ENCODE measurements around the gene CTTNBP2.
"Not testable (repeated sequence)": the region's sequence is repeated elsewhere in the genome, so short reads cannot be mapped to it uniquely, and the experiment has no call there.

The CTTNBP2 gene

DNA sequence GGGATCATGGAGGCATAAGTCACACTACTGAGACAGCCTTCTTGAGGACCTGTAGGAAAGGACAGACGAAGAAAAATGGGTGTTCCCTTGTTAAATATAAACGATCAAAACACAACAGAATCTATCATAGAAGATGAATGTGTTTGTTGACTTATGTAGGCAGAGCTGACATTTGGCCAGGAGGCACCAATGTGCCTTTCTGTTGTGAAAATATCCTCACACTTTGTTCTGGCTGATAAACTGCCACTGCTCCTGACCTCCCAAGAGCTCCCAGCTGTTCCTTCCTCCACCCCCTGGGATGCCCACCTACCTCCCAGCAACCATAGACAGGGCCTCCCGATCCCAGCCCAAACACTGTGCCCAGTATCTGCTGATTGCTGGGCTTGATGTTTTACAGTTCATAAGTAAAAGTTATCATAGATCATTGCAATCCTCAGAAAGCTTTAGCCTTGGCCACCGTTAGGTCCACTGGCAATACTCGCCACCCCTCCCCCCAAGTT, 116.6 kb downstream of the CTTNBP2 start:
- DNase-seq (ENCODE audit: low read depth in 2 of 3, low spot score in 1 of 3): no peak

DNA sequence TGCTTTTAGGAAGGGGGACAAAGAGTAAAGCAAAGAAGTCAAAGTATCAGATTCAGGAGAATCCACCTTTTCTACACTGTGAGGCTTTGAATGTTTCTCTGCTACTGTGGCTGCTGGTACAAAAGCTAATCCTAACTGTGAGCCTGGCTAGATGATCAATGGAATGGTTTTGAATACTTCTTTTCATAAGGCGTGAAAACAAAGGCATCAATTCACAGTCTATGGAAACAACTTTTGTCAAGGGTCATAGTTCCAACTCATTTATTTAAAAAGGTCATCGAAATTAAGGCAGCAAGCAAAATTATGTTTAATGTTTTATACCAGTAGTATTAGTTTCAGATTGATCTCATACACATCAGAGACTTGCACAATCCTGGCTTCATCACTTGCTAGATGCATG, 118.1 kb downstream of the CTTNBP2 start:
- no peak for DNase-seq (ENCODE audit: low read depth in 2 of 3, low spot score in 1 of 3)

DNA sequence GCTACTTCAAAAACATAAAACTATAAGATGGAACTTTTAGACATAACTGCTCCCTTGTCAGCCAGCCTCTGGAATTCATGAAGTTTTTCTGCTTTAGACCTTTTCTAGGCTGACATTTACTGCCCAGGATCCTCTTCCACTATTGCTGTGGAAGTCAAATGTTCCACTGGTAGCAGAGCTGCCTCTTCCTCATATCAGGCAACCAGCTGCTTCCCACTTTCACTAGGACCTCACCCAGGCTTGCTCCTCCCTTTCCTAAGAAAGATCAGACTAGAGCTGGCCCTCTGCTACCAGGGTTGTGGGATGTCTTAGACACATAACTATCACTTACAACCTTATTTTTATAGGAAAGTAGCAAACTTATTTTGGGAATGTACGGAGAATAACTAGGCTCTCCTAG, 121.5 kb downstream of the CTTNBP2 start:
- no peak for DNase-seq (ENCODE audit: low read depth in 2 of 3, low spot score in 1 of 3)

DNA sequence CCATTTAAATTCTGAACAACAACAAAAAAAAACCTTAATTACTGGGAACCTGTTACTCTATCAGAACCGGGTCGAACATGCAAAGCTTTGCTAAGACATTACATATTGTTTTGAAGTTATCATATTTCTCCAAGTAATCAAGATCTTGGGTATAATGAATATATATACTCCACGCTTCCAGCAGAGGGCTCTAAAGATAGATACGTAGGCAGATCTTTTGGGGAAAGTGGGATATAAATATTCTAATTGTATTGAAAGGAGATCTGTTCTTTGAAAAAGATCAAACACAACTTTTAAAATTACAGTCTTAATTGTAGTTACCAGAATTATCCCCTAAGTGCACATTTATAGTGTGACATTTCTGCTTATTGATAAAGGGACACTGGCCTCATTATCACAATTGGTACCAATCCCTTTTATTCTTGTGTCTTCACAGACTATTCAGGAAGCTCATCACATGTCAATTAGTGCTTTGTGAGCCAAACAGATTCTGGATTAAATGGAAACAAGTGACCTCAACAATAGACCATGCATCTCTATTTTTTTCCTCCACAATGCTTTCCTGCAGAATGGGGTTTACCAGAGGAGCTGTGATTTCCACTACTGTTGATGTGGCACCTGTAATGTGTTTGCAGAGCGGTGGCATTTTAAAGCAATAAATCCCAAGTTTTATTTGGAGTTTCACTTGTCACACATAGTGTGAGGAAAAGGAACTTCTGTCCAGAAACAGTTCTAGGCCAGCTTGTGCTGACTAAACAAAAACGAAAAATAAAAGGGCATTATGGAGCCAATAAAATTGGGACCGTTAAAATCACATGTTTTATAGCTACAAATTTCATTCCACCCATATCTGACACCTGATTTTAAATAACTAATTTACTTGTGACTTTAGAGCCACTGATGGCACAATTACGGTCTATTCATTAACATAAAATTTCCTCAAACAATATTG, 122.4 kb downstream of the CTTNBP2 start:
- DNase-seq (ENCODE audit: low read depth in 2 of 3, low spot score in 1 of 3): no peak

DNA sequence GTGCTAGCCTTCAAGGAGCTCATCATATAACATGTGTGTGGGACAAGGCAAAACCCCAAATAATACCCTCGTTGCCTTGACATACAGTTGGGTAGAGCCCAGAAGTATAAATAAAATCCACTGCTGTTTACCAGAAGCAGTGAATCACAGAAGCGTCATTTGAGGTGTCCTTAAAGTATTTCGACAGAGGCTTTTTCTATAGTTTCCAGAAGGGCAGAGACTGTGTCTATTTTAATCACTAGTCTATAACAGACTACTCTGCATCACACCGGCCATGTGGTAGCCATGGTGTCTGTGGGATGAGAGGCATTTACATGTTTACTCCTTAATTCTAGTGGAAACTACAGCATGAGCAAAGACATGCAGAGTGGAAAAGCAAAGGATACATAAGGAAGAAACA, 131.3 kb downstream of the CTTNBP2 start:
- no peak for DNase-seq (ENCODE audit: low read depth in 2 of 3, low spot score in 1 of 3)

DNA sequence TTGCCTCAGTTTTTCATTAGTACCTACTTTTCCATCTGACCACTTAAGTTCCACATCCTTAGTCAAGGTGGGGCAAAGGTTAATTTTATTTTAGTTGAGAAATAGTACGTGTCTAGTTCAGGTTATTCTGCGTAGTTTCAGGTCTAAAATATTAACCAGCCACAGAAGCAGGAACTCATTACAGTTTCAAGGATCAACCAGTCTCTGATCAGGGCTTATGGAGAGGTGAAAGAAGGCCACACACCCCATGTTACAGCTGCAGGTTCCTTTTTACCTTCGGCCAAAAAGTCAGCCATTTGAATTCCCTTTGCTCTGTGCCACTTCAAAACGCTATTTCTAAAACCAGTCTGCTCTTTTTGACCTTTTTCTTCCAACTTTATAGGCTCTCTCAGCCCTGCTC, 134.2 kb downstream of the CTTNBP2 start:
- no peak for DNase-seq (ENCODE audit: low read depth in 2 of 3, low spot score in 1 of 3)

DNA sequence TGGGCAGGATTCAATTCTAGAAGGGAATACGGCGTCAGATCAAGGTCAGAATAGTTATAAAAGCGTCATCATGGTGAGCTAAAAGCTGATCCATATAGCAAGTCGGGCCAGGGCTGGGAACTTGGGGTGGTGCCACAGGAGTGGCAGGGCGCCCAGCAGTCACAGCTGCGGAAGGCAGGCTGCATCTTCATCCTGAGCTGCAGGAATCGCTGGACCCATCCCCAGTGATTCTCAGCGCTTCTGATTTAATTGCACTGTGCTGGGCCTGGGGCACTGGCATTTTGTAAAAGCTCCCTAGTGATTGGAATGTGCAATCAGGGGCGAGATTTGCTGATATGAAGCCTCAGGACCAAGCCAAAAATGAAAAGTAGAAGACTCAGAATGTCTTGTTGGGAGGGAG, 135.3 kb downstream of the CTTNBP2 start:
- no peak for DNase-seq (ENCODE audit: low read depth in 2 of 3, low spot score in 1 of 3)

DNA sequence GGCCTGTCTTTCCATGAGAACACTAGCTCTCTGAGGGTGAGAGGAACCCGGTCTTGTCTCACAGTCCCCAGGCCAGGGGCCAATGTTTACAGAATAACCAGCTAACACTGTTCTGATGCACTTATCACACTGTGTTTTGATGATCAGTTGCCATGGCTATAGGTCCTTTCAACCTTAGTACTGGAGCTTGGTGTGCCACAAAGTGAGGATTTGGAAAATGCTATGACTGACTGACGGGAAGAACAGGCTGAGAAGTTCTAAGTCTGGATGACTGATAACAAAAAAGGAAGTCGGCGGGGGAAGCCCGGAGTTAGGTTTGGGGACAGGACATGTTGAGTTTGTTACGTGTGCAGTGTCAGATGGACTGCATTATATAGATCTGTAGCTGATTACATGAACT, 141.8 kb downstream of the CTTNBP2 start:
- DNase-seq (ENCODE audit: low read depth in 2 of 3, low spot score in 1 of 3): no peak

DNA sequence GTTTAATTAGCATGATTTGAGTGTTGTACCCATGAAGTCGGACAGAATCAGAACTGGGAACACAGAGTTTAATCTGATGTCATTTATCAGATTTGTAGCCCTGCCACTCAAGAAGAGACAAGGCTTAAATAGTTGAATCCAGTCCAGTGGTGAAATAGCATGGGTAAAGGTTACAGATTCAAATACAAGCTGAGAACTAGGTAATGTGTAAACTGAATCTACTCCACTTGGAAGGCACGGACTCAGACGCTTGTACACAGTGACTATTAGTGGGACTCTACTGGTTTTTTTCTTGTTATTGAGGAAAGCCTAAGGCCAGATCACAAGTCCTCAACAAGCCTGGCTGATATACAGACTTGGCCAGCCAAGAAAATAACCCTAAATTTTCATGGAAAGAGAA, 142.9 kb downstream of the CTTNBP2 start:
- DNase-seq (ENCODE audit: low read depth in 2 of 3, low spot score in 1 of 3): no peak

DNA sequence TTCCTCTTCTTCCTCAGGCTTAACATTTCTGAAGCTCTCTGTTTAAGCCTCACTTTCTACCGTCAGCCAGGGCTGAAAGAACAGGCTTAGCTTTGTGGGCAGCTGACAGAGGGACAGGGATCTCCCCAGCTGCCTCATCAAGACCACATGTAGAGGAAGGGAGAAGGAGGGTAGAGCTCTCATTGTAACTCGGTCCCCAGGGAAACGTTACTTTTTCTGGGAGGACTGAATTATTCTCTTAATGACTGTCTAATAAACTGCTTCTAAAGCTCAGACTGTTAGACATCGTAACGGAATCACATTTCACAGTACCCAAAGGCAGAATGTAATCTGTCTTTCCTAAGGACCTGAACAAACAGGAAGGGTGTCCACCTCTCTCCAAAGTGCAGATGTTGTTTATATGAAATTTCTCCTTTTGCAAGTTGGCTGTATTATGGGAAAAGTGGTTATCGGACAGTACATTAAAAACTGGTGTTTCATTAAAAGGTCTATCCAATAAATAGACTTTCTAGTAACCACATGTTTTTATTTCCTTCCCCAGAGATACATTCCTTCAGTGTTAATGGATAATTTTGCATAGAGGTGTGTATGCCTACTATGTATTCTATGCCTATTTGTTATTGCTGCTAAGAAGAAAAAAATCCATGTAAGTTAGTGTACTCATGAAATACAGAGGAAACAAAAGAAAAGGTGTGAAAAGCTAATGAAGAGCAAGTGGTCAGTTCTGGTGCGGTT, 144.2 kb downstream of the CTTNBP2 start:
- no peak for DNase-seq (ENCODE audit: low read depth in 2 of 3, low spot score in 1 of 3)

DNA sequence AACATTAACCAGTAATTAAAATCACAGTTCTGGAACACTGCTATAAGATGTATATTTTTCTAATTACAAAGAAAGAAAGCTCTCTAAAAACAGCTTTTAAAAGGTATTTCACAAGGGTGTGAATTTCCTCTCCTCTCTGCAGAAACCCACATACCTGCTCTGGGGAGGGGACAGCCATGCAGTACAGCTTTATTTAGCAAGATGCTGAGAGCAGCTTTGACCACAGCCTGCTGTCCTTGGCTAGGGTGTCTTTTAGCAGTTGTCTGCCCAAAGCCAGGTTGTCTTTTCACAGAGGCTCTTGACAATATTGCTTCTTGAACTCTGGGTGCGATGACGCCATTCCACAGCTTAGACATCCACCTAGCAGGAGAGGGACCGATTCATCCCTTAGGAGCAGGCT, 148.3 kb downstream of the CTTNBP2 start:
- no peak for DNase-seq (ENCODE audit: low read depth in 2 of 3, low spot score in 1 of 3)

DNA sequence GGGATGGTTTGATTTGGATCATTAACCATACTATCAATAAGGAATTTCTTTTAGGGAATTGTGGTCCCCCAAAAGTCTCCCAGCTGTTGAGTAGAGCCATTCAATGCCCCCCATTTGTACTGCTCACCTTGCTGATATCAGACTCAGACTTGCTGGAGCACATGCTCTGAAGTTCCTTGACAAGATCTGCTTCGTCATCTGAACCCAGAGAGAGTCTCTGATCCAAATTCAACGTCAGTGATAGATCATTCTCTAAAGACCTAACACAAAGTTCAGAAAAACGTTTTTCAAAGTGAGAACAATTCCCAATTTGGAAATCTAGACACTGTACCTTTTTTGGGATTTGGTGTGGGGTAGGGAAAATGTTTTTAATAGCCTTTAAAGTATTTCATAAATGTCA, 153.9 kb downstream of the CTTNBP2 start:
- no peak for DNase-seq (ENCODE audit: low read depth in 2 of 3, low spot score in 1 of 3)

DNA sequence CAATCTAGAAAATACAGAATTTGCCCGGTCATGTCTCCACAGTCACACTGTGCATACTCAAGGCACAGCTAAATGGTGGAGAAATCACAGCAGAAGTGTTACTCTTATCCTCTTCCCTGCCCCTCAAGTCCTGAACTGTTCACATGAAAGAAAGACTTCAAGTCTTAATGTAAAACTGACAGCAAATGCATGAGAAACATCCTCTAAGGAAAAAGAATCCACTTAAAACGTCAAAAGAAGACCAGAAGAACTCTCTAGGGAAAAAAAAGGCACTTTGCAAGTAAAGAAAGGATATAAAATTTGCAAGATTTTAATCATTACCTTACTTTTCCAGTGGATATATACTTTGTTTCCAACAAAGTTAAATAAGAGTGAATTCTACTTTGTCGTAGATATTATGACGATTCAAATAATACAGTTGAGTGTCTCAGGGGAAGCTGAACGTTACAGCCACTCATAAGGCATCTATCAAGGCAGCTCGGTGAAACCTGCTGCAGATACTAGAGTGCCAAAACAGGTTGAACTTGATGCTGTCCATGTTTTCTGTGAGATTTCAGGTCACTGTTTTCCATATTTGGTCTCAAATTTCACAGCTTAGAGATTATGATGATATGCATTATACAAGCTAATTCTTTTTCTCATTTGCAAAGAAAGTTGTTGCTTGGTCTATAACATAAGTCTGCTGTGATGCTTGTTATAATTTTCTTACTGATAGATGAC, 155.0 kb downstream of the CTTNBP2 start:
- DNase-seq (ENCODE audit: low read depth in 2 of 3, low spot score in 1 of 3): no peak

DNA sequence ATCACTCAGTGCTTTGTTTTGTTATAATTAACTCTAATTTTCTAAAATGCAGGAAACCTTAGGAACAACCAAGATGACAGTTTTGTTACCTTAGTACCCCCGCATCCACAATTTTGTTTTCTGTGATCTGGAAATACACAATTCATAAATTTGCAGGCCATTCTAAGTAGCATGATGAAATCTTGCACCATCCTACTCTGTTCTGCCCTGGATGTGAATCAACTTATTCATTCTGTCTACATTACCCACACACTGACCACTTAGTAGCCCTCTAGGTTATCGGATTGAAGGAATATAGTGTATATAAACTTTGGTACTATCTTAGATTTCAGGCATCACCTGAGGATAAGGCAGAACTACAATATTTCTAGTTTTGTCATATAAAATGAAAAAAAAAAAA, 155.9 kb downstream of the CTTNBP2 start:
- no peak for DNase-seq (ENCODE audit: low read depth in 2 of 3, low spot score in 1 of 3)

DNA sequence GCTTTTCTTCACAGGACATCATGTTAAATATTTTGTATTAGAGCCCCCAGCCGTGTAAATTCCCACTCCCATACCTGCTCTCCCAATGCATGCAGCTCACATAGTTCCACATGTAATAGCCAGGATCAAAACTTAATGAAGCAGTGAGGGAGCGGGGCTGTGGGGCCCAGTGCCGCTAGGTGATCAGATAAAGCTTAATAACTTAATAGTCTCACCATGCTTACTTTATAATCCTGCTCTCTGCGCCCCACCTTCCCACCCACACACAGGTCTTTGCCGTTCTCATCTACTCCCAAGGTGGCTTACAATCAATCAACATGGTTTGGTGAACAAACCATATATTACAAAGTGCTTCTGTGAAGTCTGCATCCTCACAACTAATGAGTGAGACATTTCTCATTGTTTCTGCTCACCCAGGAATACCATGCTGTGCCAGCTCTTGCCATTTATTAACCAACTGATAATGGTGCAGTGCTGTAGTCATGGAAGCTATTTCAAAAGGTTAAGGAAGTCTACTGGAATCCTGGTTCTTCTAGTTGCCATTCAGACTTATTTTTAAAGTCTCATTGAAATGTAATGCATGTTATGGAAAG, 156.4 kb downstream of the CTTNBP2 start:
- DNase-seq (ENCODE audit: low read depth in 2 of 3, low spot score in 1 of 3): no peak

DNA sequence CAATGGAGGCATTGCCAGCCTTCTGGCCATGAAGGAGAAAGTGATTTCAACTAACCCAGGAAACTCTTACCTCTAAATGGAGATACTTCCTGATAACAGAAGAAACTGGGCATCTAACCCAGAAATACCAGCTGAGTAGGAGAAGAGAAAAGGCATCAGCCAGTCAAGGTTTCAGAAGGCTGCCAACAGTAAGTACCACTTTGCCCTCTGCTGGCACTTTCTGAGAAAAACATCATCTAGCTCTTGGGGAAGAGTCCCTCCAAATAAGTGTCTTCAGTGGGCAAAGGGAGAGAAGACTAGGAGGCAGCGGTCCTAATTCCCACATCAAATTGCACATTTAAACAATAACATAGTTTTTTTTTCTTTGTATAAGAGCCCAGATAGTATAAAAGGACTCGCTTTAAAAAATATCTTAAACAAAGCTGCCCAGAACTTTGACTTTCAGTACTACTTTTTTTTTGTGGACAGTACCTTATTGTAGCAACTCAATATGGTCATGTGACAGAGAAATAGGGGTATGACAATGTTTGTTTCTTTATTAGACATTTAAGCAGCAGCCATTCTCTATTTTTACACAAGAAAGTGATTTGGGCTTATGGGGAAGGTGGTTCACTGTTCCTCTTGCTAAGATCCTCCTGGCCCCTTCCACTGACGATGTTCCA, 157.3 kb downstream of the CTTNBP2 start:
- peak in 1 of 3 donors; percentile 5 for DNase-seq (ENCODE audit: low read depth in 2 of 3, low spot score in 1 of 3)

DNA sequence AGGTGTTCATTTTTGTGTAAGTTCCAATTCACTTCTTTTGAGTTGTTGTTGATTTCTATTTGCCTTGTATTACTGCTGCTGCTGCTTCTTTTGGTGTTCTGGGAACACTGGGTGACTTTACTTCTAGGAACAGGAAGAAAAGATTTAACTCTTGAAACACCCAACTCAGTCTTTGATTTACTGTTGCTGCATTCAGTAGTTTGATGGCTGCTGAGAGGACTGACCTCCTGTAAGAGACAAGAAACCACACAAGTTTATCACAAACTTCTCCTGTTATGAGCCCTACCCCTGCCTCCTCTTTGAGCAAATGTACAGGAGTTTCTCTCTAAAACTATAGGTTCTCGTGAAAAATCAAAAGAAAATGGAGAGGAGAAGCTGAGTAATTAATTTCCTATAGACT, 161.7 kb downstream of the CTTNBP2 start:
- no peak for DNase-seq (ENCODE audit: low read depth in 2 of 3, low spot score in 1 of 3)

DNA sequence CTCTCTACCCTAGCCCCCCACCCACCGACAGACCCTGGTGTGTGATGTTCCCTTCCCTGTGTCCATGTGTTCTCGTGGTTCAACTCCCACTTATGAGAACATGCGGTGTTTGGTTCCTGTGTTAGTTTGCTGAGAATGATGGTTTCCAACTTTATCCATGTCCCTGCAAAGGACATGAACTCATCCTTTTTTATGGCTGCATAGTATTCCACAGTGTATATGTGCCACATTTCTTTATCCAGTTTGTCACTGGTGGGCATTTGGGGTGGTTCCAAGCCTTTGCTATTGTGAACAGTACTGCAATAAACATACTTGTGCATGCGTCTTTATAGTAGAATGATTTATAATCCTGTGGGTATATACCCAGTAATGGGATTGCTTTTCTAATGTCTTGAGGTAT, 165.1 kb downstream of the CTTNBP2 start:
- DNase-seq (ENCODE audit: low read depth in 2 of 3, low spot score in 1 of 3): not testable (repeated sequence)

DNA sequence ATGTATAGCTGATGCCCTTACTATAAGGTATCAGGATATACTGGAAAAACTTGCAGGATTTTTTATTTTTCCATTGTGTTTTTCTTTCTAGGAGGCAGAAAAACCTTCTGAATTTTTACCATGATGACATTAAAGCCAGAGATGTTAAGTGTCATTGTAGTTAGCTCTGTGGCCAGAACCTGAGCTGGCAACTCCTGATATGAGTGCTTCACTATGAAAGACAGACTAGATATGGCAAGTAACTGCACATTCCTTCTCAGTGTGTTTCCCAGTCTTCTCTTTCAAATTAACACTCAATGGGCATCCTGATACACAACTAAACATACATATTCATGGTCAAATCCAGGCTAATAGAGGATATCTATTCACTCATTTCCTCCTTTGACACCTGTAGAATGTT, 166.2 kb downstream of the CTTNBP2 start:
- no peak for DNase-seq (ENCODE audit: low read depth in 2 of 3, low spot score in 1 of 3)

DNA sequence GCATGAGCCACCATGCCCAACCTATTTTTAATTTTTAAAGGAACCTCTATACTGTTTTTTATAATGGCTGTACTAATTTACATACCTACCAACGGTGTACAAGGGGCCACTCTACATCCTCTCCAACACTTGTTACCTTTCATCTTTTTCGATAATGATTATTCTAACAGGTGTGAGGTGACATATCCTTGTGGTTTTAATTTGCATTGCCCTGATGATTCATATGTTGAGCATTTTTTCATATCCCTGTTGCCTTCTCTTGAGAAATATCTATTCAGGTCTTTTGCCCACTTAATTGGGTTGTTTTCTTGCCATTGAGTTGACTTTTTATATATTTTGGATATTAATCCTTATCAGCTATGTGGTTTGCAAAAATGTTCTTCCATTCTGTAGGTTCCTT, 167.0 kb downstream of the CTTNBP2 start:
- no peak for DNase-seq (ENCODE audit: low read depth in 2 of 3, low spot score in 1 of 3)

DNA sequence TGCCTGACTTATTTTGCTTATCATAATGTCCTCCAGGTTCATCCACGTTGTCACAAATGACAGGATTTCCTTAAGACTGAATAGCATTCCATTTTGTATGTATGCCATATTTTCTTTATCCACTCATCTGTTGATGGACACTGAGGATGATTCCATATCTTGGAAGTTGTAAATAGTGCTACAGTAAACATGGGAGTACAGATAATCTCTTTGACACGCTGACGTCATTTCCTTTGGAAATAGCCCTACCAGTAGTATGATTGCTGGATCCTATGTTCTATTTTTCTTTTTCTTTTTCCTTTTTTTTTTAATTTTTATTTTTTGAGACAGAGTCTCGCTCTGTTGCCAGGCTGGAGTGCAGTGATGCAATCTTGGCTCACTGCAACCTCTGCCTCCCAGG, 167.6 kb downstream of the CTTNBP2 start:
- no peak for DNase-seq (ENCODE audit: low read depth in 2 of 3, low spot score in 1 of 3)

All from stimulated activated CD4-positive, alpha-beta T cell treated with anti-CD3 and anti-CD28 coated beads, Interleukin-12 subunit alpha, Interleukin-12 subunit beta, amount 100 ng/mL, for 48 hours (primary cell).